Adipocyte (in vitro differentiated cells): ENCODE data around the gene POR.
"Not testable (repeated sequence)": the region's sequence is repeated elsewhere in the genome, so short reads cannot be mapped to it uniquely, and the experiment has no call there.

Source experiments
- DNase-seq: peaks from one replicate; pipeline ENCODE4 v3.0.0-alpha.2; 2015; ENCODE audit warnings: low read depth
- H3K27me3 ChIP-seq: replicated peaks from 2 replicates; pipeline ENCODE4 v1.7.0; 2013; ENCODE audit warnings: mild to moderate bottlenecking, low read length, moderate library complexity; ENCODE audit not compliant: control insufficient read depth, insufficient read depth
- H3K36me3 ChIP-seq: 2 replicates; pipeline ENCODE4 v1.7.0; 2013; ENCODE audit warnings: low read length, mild to moderate bottlenecking, moderate library complexity; ENCODE audit not compliant: control insufficient read depth, insufficient read depth, severe bottlenecking
- H3K4me1 ChIP-seq: 2 replicates; pipeline ENCODE4 v1.7.0; 2013; ENCODE audit warnings: mild to moderate bottlenecking, low read length, moderate library complexity; ENCODE audit not compliant: control insufficient read depth, insufficient read depth
- H3K4me3 ChIP-seq: 2 replicates; pipeline ENCODE4 v1.7.0; 2013; ENCODE audit warnings: mild to moderate bottlenecking, low read length, moderate library complexity
- H3K9ac ChIP-seq: 2 replicates; pipeline ENCODE4 v1.7.0; 2013; ENCODE audit warnings: mild to moderate bottlenecking, low read length, moderate library complexity
- H3K9me3 ChIP-seq: 2 replicates; pipeline ENCODE4 v1.7.0; 2013; ENCODE audit warnings: mild to moderate bottlenecking, low read length, moderate library complexity; ENCODE audit not compliant: control insufficient read depth

The POR gene

DNA sequence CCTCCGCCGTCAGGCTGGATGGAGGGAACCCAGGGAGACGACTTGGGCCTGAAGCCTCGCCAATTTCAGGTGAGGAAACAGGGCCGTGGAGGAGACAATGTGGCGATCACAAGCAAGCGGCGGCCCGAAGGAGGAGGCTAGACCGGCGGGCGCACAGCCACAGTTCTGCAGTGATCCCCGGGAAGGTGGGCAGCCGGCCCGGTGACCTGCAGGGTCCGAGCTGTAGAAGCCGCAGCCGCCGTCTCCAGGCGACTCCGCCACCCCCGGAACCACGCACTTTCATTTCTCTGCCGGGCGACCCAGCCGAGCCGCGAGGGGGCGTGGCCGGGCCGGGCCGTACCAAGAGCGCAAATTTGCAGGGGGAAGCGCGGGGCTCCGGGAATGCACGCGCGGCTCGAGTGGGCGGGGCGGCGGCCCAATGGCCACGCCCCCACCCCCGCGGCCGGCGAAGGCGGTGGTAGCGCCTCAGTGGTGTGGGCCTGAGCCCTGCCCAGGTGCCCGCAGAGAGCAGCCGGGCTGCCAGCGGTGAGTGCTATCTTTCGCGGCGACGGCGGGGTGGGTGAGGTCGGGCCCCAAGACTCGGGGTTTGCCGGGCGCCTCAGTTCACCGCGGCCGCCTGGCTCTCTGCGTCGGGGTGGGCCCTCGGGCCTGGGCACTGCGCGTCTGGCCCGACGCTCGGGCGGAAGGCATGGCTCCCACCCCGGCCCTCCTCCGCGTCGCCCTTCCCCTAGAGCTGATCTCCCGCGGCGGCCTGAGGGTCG is at the start of gene POR:
POR (plus strand) TSS at position 501 of the 761 bp plus-strand sequence. CDS start 38,847 bp downstream, outside the sequence.
- DNase-seq = peak; percentile 97
- H3K4me3 ChIP-seq = peak within 1 kb of the TSS; percentile 98
- no peaks in the 10 kb centered on the region for H3K9me3 ChIP-seq
- H3K4me1 ChIP-seq = peaks cover 35% of the 10 kb centered on the region
- H3K27me3 ChIP-seq = no peaks in the 10 kb centered on the region
- H3K9ac ChIP-seq = peak within 1 kb of the TSS; percentile 99
- peaks cover 11% of the 10 kb centered on the region for H3K36me3 ChIP-seq

DNA sequence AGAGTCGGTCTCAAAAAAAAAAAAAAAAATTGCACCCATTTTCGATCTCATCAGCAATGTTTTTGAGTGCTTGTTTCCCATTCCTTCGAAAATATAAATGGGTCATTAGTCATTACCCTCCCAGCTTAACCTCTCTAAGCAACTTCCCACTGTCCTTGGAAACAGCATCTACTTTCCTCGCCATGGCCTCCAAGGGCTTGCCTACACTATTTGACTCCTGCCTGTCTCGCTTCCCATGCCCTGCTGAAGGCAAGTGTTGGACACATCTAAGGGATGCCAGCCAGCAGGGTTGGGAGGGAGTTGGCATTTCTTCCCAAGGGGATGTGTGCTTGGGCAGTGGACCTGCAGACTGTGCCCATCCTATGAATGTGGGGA is 48.9 kb upstream of the POR start:
- no peak for DNase-seq
- H3K27me3 ChIP-seq = no peaks in the 10 kb centered on the region
- H3K4me3 ChIP-seq = no peak overlapping the region
- no peak overlapping the region for H3K9ac ChIP-seq
- no peaks in the 10 kb centered on the region for H3K36me3 ChIP-seq
- H3K4me1 ChIP-seq = peaks cover 14% of the 10 kb centered on the region
- H3K9me3 ChIP-seq = no peaks in the 10 kb centered on the region

DNA sequence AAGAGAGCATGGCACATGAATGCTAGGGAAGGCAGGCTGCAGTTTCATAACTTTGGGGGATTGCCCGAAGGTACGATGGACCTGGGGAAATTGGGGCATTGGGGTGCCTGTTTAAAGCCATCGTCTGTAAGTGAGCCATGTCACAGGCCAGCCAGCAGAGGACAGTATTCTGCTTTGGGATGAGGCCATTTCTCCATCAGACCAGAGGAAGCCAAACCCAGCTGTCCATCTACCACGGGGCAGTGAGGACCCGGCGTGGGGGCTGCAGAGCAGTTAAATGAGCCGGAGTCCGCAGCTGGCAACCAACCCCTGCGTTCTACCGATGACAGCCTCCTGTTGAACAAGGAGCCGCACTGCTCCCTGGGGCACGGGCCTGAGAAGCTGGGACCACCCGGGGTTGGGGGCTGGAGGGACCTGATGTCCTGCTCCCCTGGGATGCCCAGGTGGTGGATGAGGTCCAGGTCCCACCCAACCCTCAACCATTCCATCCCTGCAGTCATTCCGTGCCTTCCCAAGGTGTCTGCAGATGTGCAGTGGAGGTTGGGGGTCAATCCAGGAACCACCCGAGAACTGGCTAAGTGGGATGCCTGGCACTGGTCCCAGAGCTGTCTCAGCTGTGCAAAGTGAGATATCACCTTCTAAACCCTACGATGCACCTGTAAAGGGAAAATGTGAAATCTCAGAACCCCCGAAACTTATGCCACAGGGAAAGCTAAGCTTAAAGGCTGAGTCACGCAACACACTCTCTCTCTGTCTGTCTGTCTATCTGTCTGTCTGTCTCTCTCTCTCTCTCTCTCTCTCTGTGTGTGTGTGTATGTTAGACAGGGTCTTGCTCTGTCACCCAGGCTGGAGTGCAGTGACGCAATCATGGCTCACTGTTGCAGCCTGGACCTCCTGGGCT is 48.2 kb upstream of the POR start:
- Histone ChIP-seq H3K9me3 (no peaks in the 10 kb centered on the region), H3K9ac (no peak overlapping the region), H3K4me3 (no peak overlapping the region), H3K36me3 (no peaks in the 10 kb centered on the region), H3K27me3 (no peaks in the 10 kb centered on the region), H3K4me1 (peaks cover 14% of the 10 kb centered on the region)
- peak; percentile 82 for DNase-seq

DNA sequence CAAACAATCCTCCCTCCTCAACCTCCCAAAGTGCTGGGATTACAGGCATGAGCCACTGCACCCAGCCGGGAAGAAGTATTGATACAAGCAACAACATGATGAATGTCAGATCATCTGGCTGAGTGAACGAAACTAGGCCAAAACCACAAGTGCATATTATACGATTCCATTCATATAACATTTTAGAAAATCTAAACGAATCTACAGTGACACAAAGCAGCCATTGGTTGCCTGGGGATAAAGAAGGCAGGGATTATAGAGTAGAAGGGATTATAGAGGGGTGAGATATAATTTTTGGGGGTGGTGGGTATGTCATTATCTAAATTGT is 47.6 kb upstream of the POR start:
- no peaks in the 10 kb centered on the region for H3K27me3 ChIP-seq
- no peaks in the 10 kb centered on the region for H3K9me3 ChIP-seq
- peaks cover 20% of the 10 kb centered on the region for H3K4me1 ChIP-seq
- H3K9ac ChIP-seq = no peak overlapping the region
- no peak overlapping the region for H3K4me3 ChIP-seq
- DNase-seq = no peak
- H3K36me3 ChIP-seq = no peaks in the 10 kb centered on the region

DNA sequence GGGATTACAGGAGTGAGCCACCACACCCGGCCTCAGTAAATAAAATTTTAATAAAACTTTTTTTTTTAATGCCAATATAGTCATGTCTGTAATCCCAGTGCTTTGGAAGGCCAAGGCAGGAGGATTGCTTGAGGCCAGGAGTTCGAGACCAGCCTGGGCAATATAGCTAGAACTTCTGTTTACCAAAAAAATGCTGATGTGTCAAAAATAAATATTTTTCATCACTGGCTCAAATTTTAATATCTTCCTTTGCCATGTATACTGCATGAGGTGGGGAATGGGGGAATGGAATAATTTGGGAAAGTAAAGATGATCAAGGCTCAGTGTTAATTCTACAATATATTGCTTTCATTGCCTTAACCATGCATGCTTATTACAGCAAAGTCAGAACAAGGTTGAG is 46.8 kb upstream of the POR start:
- Histone ChIP-seq H3K36me3 (no peaks in the 10 kb centered on the region), H3K4me1 (peaks cover 23% of the 10 kb centered on the region), H3K4me3 (no peak overlapping the region), H3K27me3 (no peaks in the 10 kb centered on the region), H3K9me3 (no peaks in the 10 kb centered on the region), H3K9ac (no peak overlapping the region)
- no peak for DNase-seq

DNA sequence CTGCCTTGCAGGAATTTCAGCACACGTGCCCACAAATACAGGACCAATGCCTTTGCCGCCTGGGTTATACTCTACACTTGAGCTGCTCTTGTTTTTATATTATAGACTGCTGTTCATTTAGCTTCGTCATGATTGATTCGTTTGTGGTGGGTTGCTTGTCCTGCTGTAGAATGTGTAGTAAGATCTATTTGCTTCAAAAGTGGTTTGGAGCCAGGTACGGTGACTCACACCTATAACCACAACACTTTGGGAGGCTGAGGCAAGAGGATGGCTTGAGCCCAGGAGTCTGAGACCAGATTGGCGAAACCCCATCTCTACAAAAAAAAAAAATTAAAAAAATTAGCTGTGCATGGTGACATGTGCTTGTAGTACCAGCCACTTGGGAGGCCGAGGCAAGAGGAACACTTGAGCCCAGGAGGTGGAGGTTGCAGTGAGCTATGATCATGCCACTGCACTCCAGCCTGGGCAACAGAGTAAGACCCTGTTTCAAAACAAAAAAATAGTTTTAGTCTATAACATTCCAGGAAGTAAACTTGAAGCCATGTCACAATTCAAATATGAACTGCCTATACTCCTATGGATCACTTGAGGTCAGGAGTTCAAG is 45.1 kb upstream of the POR start:
- no peak for DNase-seq
- Histone ChIP-seq H3K4me1 (peaks cover 23% of the 10 kb centered on the region), H3K9me3 (no peaks in the 10 kb centered on the region), H3K27me3 (no peaks in the 10 kb centered on the region), H3K4me3 (no peak overlapping the region), H3K36me3 (no peaks in the 10 kb centered on the region), H3K9ac (no peak overlapping the region)

DNA sequence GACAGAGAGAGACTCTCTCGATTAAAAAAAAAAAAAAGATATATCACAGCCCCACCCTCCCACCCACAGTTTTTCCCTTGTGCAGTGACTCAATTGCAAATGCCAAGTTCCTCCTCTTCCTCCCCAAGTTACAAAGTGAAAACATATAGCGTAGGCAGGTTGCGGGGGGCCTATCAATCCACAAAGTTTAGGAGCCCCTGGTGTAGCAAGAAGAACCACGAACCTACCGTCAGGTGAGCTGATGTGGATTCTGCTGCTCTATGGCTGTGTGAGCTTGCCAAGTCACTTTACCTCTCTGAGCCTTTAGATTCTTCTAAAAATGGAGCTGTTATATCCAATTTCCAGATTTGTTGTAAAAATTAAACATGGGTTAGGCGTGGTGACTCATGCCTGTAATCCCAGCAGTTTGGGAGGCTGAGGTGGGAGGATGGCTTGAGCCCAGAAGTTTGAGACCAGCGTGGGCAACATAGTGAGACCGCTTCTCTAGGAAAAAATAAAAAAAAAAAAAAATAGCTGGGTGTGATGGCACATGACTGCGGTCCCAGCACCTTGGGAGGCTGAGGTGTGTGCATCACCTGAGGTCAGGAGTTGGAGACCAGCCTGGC is 44.3 kb upstream of the POR start:
- Histone ChIP-seq H3K4me3 (no peak overlapping the region), H3K9ac (no peak overlapping the region), H3K36me3 (no peaks in the 10 kb centered on the region), H3K9me3 (no peaks in the 10 kb centered on the region), H3K4me1 (peaks cover 23% of the 10 kb centered on the region), H3K27me3 (no peaks in the 10 kb centered on the region)
- no peak for DNase-seq

DNA sequence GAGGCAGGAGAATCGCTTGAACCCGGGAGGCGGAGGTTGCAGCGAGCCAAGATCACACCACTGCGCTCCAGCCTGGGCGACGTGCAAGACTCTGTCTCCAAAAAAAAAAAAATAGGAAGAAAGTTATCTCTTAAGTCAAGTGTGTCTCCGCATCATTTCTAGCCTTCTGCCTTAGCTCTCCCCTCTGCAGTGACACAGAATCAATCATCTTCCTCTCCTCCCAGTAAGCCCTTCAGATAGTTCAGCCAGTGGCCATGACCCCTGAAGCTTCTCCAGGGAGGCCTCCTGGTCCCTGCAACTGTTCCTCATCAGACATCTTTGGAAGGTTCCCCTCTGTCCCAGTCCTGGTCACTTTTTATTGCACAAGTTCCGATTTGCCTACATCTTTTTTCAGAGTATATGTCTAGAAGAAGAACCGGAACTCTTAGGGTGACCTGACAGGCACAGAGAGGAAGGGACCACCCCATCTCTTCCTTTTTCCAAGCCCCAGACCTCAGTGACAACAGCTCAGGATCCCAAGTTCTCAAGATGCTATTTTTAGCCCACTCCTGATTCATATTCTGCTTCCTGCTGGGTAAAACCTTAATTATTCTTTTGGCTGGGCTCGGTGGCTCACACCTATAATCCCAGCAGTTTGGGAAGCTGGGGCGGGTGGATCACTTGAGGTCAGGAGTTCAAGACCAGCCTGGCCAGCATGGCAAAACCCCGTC is 42.7 kb upstream of the POR start:
- Histone ChIP-seq H3K4me3 (no peak overlapping the region), H3K27me3 (no peaks in the 10 kb centered on the region), H3K4me1 (peaks cover 9% of the 10 kb centered on the region), H3K9ac (no peak overlapping the region), H3K36me3 (no peaks in the 10 kb centered on the region), H3K9me3 (no peaks in the 10 kb centered on the region)
- peak; percentile 24 for DNase-seq

DNA sequence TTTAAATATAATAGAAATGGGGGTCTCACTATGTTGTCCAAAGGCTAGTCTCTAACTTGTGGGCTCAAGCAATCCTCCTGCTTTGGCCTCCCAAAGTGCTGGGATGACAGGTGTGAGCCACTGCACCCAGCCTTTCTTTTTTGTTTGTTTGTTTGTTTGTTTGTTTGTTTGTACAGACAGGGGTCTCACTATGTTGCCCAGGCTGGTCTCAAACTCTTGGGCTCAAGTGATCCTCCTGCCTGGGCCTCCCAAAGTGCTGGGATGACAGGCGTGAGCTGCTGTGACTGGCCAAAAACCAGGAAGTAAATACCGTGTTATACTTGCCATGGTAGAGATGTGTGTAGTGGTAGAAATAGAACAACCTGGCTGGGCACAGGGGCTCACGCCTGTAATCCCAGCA is 40.8 kb upstream of the POR start:
- not testable (repeated sequence) for H3K9ac ChIP-seq, H3K27me3 ChIP-seq, DNase-seq, H3K4me3 ChIP-seq, H3K36me3 ChIP-seq, H3K9me3 ChIP-seq
- H3K4me1 ChIP-seq = peaks cover 16% of the 10 kb centered on the region

DNA sequence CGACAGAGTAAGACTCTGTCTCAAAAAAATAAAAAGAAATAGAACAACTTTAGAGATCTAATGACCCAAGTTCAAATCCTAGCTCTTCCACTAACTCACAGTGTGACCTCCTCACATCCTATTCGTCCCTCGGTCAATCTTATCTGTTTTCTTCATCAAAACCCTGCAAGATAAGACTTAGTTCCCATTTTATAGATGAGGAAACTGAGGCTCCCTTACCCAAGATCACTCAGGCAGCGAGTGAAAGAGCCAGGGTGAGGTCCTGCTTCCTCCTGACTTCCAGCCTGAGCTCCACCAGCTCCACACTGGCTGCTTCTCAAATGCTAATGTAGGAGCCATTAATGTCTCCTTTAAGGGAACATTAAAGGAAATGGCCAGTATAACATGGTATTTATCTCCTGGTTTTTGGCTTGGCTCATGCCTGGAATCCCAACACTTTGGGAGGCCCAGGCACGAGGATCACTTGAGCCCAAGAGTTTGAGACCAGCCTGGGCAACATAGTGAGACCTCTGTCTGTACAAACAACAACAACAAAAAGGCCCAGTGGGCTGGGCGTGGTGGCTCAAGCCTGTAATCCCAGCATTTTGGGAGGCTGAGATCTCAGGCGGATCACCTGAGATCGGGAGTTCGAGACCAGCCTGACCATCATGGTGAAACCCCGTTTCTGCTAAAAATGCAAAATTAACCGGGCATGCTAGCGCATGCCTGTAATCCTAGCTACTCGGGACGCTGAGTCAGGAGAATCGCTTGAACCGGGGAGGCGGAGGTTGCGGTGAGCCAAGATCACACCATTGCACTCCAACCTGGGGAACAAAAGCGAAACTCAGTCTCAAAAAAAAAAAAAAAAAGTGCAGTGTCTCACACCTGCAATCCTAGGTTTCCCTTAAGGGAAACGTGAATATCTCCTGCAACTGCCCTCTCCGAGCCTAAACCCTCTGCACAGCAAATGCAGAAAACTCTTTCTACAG is 39.6 kb upstream of the POR start:
- no peak overlapping the region for H3K4me3 ChIP-seq
- no peaks in the 10 kb centered on the region for H3K27me3 ChIP-seq
- DNase-seq = no peak
- no peaks in the 10 kb centered on the region for H3K36me3 ChIP-seq
- no peak overlapping the region for H3K9ac ChIP-seq
- no peaks in the 10 kb centered on the region for H3K9me3 ChIP-seq
- peaks cover 28% of the 10 kb centered on the region for H3K4me1 ChIP-seq
